ENCODE results near the gene ICA1L.

Gene ICA1L

GRCh38 chr2:202723746-202724145 lies 147.8 kb downstream of the ICA1L start:
- no peak for DNase-seq
